A673 (cell line): ENCODE data around the gene MAGEA6.

Experiments used
- CTCF ChIP-seq: fragments of 300-800, 200-600 bp; sonication (generic); conservative IDR thresholded peaks from 2 replicates; pipeline ENCODE4 v1.5.1; 2017; ENCODE audit warnings: low read depth, mild to moderate bottlenecking, antibody characterized with exemption, low read length, moderate library complexity, mixed read lengths
- EZH2 ChIP-seq: fragments of 200-600 bp; sonication (generic); IDR thresholded peaks from 2 replicates; pipeline ENCODE4 v1.6.1; 2017; ENCODE audit warnings: borderline replicate concordance, low read depth, mild to moderate bottlenecking, mixed read lengths, antibody characterized with exemption, low read length; ENCODE audit not compliant: poor library complexity, severe bottlenecking

GRCh38 chrX:152813206-152813605 lies 43.7 kb upstream of the MAGEA6 start:
- no peak for TF ChIP-seq CTCF
- no peak for TF ChIP-seq EZH2
